Loucy (cell line): ENCODE data around the gene TAGLN2.
A peak's percentile ranks its signal among the peaks of the same experiment; 100 is the strongest.

Source experiments
- H2AFZ ChIP-seq: fragments of 200-600 bp; sonication (generic); 2 replicates; pipeline ENCODE4 v1.6.0; 2016; ENCODE audit warnings: antibody characterized with exemption, mild to moderate bottlenecking, low read length, moderate library complexity
- H3F3A ChIP-seq: fragments of 200-600 bp; 2 replicates; pipeline ENCODE4 v1.6.0; 2016; ENCODE audit warnings: antibody characterized with exemption, low read depth, mild to moderate bottlenecking
- H3K27me3 ChIP-seq: fragments of 200-600 bp; sonication (generic); 2 replicates; pipeline ENCODE4 v1.6.1; 2014; ENCODE audit warnings: low read length, mild to moderate bottlenecking; ENCODE audit not compliant: insufficient read depth, poor library complexity, severe bottlenecking
- H3K36me3 ChIP-seq: fragments of 200-600 bp; sonication (generic); 2 replicates; pipeline ENCODE4 v1.6.1; 2016; ENCODE audit warnings: low read length; ENCODE audit not compliant: insufficient read depth
- H3K4me1 ChIP-seq: fragments of 200-600 bp; sonication (generic); 2 replicates; pipeline ENCODE4 v1.5.1; 2014; ENCODE audit warnings: low read length, mild to moderate bottlenecking; ENCODE audit not compliant: insufficient read depth, poor library complexity, severe bottlenecking
- H3K4me2 ChIP-seq: fragments of 200-600 bp; sonication (generic); 2 replicates; pipeline ENCODE4 v1.6.0; 2014; ENCODE audit warnings: antibody characterized with exemption, low read length, low read depth, mild to moderate bottlenecking; ENCODE audit not compliant: poor library complexity, severe bottlenecking
- H3K4me3 ChIP-seq: fragments of 200-600 bp; sonication (generic); 2 replicates; pipeline ENCODE4 v1.5.1; 2014; ENCODE audit warnings: low read length, mild to moderate bottlenecking, mixed read lengths; ENCODE audit not compliant: poor library complexity, severe bottlenecking
- H3K79me2 ChIP-seq: fragments of 200-600 bp; sonication (generic); 2 replicates; pipeline ENCODE4 v1.6.1; 2014; ENCODE audit warnings: low read length; ENCODE audit not compliant: insufficient read depth
- H3K9ac ChIP-seq: fragments of 200-600 bp; sonication (generic); 2 replicates; pipeline ENCODE4 v1.6.0; 2014; ENCODE audit warnings: mild to moderate bottlenecking, low read depth, low read length, moderate library complexity; ENCODE audit not compliant: poor library complexity, severe bottlenecking
- H3K9me2 ChIP-seq: fragments of 200-600 bp; sonication (generic); replicated peaks from 2 replicates; pipeline ENCODE4 v1.6.1; 2016; ENCODE audit warnings: low read depth, low read length, mixed read lengths
- H3K9me3 ChIP-seq: fragments of 200-600 bp; sonication (generic); 2 replicates; pipeline ENCODE4 v1.6.1; 2014; ENCODE audit warnings: mild to moderate bottlenecking, antibody characterized with exemption, low read length, low read depth; ENCODE audit not compliant: insufficient read depth
- H4K20me1 ChIP-seq: fragments of 200-600 bp; sonication (generic); 2 replicates; pipeline ENCODE4 v1.6.0; 2014; ENCODE audit warnings: antibody characterized with exemption, low read length, mild to moderate bottlenecking; ENCODE audit not compliant: insufficient read depth, poor library complexity, severe bottlenecking
- CTCF ChIP-seq: fragments of 200-600 bp; sonication (generic); conservative IDR thresholded peaks from 2 replicates; pipeline ENCODE4 v1.5.1; 2014; ENCODE audit warnings: mild to moderate bottlenecking, antibody characterized with exemption, low read length
- EZH2phosphoT487 ChIP-seq: fragments of 200-600 bp; IDR thresholded peaks from 2 replicates; pipeline ENCODE4 v1.6.1; 2018; ENCODE audit warnings: antibody characterized with exemption, mild to moderate bottlenecking, moderate library complexity, borderline replicate concordance

The TAGLN2 gene

GRCh38 chr1:159922511-159923202 lies 2.6 kb downstream of the TAGLN2 start:
- Histone ChIP-seq H3K9ac (peak overlapping the region; percentile 96), H4K20me1 (peaks cover 70% of the 10 kb centered on the region), H3K27me3 (peaks cover 8% of the 10 kb centered on the region), H3K79me2 (peaks cover 88% of the 10 kb centered on the region), H3K4me2 (peak overlapping the region; percentile 99), H3K9me2 (no peaks in the 10 kb centered on the region), H3F3A (no peaks in the 10 kb centered on the region), H3K36me3 (peaks cover 35% of the 10 kb centered on the region), H3K9me3 (no peaks in the 10 kb centered on the region), H3K4me3 (peak overlapping the region; percentile 91), H3K4me1 (peaks cover 64% of the 10 kb centered on the region), H2AFZ (no peak overlapping the region)
- TF ChIP-seq CTCF = no peak
- no peak for TF ChIP-seq EZH2phosphoT487

GRCh38 chr1:159921700-159922504 lies 3.4 kb downstream of the TAGLN2 start:
- peaks cover 92% of the 10 kb centered on the region for H3K79me2 ChIP-seq
- H3K36me3 ChIP-seq = peaks cover 40% of the 10 kb centered on the region
- H3K9me2 ChIP-seq = no peaks in the 10 kb centered on the region
- peak overlapping the region; percentile 91 for H3K4me3 ChIP-seq
- H4K20me1 ChIP-seq = peaks cover 70% of the 10 kb centered on the region
- no peaks in the 10 kb centered on the region for H3K9me3 ChIP-seq
- peak overlapping the region; percentile 99 for H3K4me2 ChIP-seq
- peaks cover 8% of the 10 kb centered on the region for H3K27me3 ChIP-seq
- H2AFZ ChIP-seq = no peak overlapping the region
- peaks cover 66% of the 10 kb centered on the region for H3K4me1 ChIP-seq
- TF ChIP-seq EZH2phosphoT487 = no peak
- TF ChIP-seq CTCF = no peak
- H3K9ac ChIP-seq = peak overlapping the region; percentile 96
- no peaks in the 10 kb centered on the region for H3F3A ChIP-seq

- Histone ChIP-seq H3K4me2 (peak overlapping the region; percentile 99), H3K9ac (peak overlapping the region; percentile 96), H3F3A (no peaks in the 10 kb centered on the region), H3K79me2 (peaks cover 88% of the 10 kb centered on the region), H4K20me1 (peaks cover 70% of the 10 kb centered on the region), H3K4me1 (peaks cover 69% of the 10 kb centered on the region), H3K9me2 (no peaks in the 10 kb centered on the region), H3K36me3 (peaks cover 46% of the 10 kb centered on the region), H3K9me3 (no peaks in the 10 kb centered on the region), H2AFZ (no peak overlapping the region), H3K27me3 (peaks cover 8% of the 10 kb centered on the region), H3K4me3 (peak overlapping the region; percentile 91)
- TF ChIP-seq EZH2phosphoT487 (no peak), CTCF (no peak)
Measured at GRCh38 chr1:159921251-159921650, 4.1 kb downstream of the TAGLN2 start.
